GM23248 (cell line): ENCODE results near the gene LPIN1. TPM values are rescaled to one million over a fixed set of nuclear protein-coding genes. Genes with fewer than 3 reads are reported as not detected.

Experiments
- DNase-seq: peaks from one replicate; pipeline ENCODE4 v3.0.0-alpha.2; 2015
- H2AFZ ChIP-seq: fragments of 200-600 bp; sonication (generic); 2 replicates; pipeline ENCODE4 v1.6.1; 2016; ENCODE audit warnings: antibody characterized with exemption
- H3F3A ChIP-seq: fragments of 200-600 bp; sonication (generic); 2 replicates; pipeline ENCODE4 v1.6.1; 2016; ENCODE audit warnings: mild to moderate bottlenecking, antibody characterized with exemption, mixed run types; ENCODE audit not compliant: insufficient read depth
- H3K27ac ChIP-seq: fragments of 200-600 bp; sonication (generic); 2 replicates; pipeline ENCODE4 v1.5.1; 2016; ENCODE audit warnings: mild to moderate bottlenecking
- H3K27me3 ChIP-seq: fragments of 200-600 bp; sonication (generic); replicated peaks from 2 replicates; pipeline ENCODE4 v1.6.1; 2016; ENCODE audit warnings: mild to moderate bottlenecking; ENCODE audit not compliant: insufficient read depth
- H3K36me3 ChIP-seq: fragments of 200-600 bp; sonication (generic); 2 replicates; pipeline ENCODE4 v1.6.1; 2016; ENCODE audit warnings: low read depth, mild to moderate bottlenecking
- H3K4me1 ChIP-seq: fragments of 200-600 bp; sonication (generic); 2 replicates; pipeline ENCODE4 v1.6.1; 2016; ENCODE audit warnings: mild to moderate bottlenecking; ENCODE audit not compliant: insufficient read depth
- H3K4me2 ChIP-seq: fragments of 200-600 bp; sonication (generic); one replicate; pipeline ENCODE4 v1.6.1; 2016; ENCODE audit warnings: mild to moderate bottlenecking; ENCODE audit not compliant: unreplicated experiment
- H3K4me3 ChIP-seq: fragments of 200-600 bp; sonication (generic); 2 replicates; pipeline ENCODE4 v1.5.1; 2016; ENCODE audit warnings: mild to moderate bottlenecking
- H3K79me2 ChIP-seq: fragments of 200-600 bp; sonication (generic); 2 replicates; pipeline ENCODE4 v1.6.1; 2016; ENCODE audit warnings: mild to moderate bottlenecking; ENCODE audit not compliant: insufficient read depth
- H3K9ac ChIP-seq: fragments of 200-600 bp; sonication (generic); 2 replicates; pipeline ENCODE4 v1.6.1; 2016; ENCODE audit warnings: mild to moderate bottlenecking
- H3K9me2 ChIP-seq: fragments of 200-600 bp; sonication (generic); 2 replicates; pipeline ENCODE4 v1.6.1; 2016; ENCODE audit warnings: mixed run types, mild to moderate bottlenecking, moderate library complexity; ENCODE audit not compliant: insufficient read depth
- H3K9me3 ChIP-seq: fragments of 200-600 bp; sonication (generic); one replicate; pipeline ENCODE4 v1.6.1; 2017; ENCODE audit warnings: low read depth
- H4K20me1 ChIP-seq: fragments of 200-600 bp; sonication (generic); 2 replicates; pipeline ENCODE4 v1.6.0; 2016; ENCODE audit not compliant: insufficient read depth
- EZH2 ChIP-seq: fragments of 200-600 bp; sonication (generic); IDR thresholded peaks from 2 replicates; pipeline ENCODE4 v1.6.1; 2018; ENCODE audit warnings: antibody characterized with exemption, mild to moderate bottlenecking; ENCODE audit not compliant: insufficient read depth, poor library complexity, severe bottlenecking
- EZH2phosphoT487 ChIP-seq: fragments of 200-600 bp; sonication (generic); IDR thresholded peaks from 2 replicates; pipeline ENCODE4 v1.6.1; 2018; ENCODE audit warnings: antibody characterized with exemption, moderate library complexity, mild to moderate bottlenecking, low read depth; ENCODE audit not compliant: insufficient read depth
- WGBS, 2 experiments: methylation state at CpG; one replicate each; pipeline ENCODE4 v1.1.6; 2015 to 2017; ENCODE audit warnings: low lambda C conversion rate in 2 of 2, low coverage in 1 of 2; ENCODE audit errors: missing lambda C conversion rate in 2 of 2; 5-methylcytosine and 5-hydroxymethylcytosine counted together
- in situ Hi-C: fragments of 300-500 bp; cut with MboI; formaldehyde crosslinking; loops from 2 replicates; pipeline ENCODE4 v1.15.0; 2020
- polyA plus RNA-seq: library from polyadenylated mRNA; unstranded; fragments of >200 nt; fragmentation: Nextera tagmentation; extraction: Ambion mirVana; gene quantifications from 2 replicates; pipeline ENCODE4 v1.2.1, GENCODE V29; 2016
- total RNA-seq: library from RNA; depleted of rRNA; stranded (reverse); fragments of >200 nt; shearing (Covaris generic); gene quantifications from 2 replicates; pipeline ENCODE4 v1.2.3, GENCODE V29; 2014

The LPIN1 gene
- total and polyA plus RNA-seq, 2 experiments from 2014 or later, result 11.2 to 12.6 TPM

DNA sequence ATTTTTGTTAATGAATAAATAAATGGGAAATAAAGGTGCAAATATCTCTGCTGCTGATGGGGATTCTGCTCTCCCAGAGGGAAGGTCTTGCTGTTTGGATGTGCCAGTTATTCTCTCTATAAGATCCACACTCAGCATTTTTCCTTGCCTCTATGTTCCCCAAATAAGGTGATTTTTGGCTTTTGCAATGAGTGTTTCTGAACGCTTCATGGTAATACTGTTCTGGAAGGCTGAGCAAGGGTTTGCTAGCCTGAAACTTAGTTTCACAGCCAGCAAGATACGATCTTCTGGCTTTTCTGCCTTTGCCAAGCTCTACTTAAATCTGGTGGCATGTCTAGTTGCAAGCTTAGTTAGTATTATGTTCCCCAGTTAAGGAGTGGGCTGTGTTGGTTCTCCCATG, 114.6 kb downstream of the LPIN1 start:
- H3K4me2 ChIP-seq, result no peak overlapping the region
- no peaks in the 10 kb centered on the region for H3K4me1 ChIP-seq
- 0 out of 2 replicates have a peak, but pooled peaks cover 3% of the 10 kb centered on the region for H3K27me3 ChIP-seq
- DNase-seq, result no peak
- no peaks in the 10 kb centered on the region for H3K79me2 ChIP-seq
- no peak for TF ChIP-seq EZH2phosphoT487
- TF ChIP-seq EZH2, result no peak
- no peaks in the 10 kb centered on the region for H3K9me3 ChIP-seq
- no peak overlapping the region for H3K4me3 ChIP-seq
- no peaks in the 10 kb centered on the region for H3K36me3 ChIP-seq
- no peaks in the 10 kb centered on the region for H3K9me2 ChIP-seq
- H4K20me1 ChIP-seq, result no peaks in the 10 kb centered on the region
- H3F3A ChIP-seq, result no peaks in the 10 kb centered on the region
- WGBS, 2 experiments, result 79 to 89% methylated on average over 2 of the region's 2 CpGs
- H3K27ac ChIP-seq, result no peak overlapping the region
- H2AFZ ChIP-seq, result no peak overlapping the region
- no peak overlapping the region for H3K9ac ChIP-seq
- in situ Hi-C loops, result no loop called here

GRCh38 chr2:11862049-11862448, 115.6 kb downstream of the LPIN1 start:
- no peaks in the 10 kb centered on the region for H3K79me2 ChIP-seq
- no peaks in the 10 kb centered on the region for H3K4me1 ChIP-seq
- H3K9me3 ChIP-seq, result no peaks in the 10 kb centered on the region
- H3K4me2 ChIP-seq, result no peak overlapping the region
- no peak overlapping the region for H2AFZ ChIP-seq
- TF ChIP-seq EZH2phosphoT487 (no peak), EZH2 (no peak)
- H3K9me2 ChIP-seq, result no peaks in the 10 kb centered on the region
- H3K27me3 ChIP-seq, result no peaks in the 10 kb centered on the region
- no peak for DNase-seq
- no peak overlapping the region for H3K9ac ChIP-seq
- WGBS, 2 experiments, result 77 to 85% methylated on average over 3 of the region's 3 CpGs
- no peaks in the 10 kb centered on the region for H3F3A ChIP-seq
- H4K20me1 ChIP-seq, result no peaks in the 10 kb centered on the region
- no peak overlapping the region for H3K4me3 ChIP-seq
- no peaks in the 10 kb centered on the region for H3K36me3 ChIP-seq
- no peak overlapping the region for H3K27ac ChIP-seq
- in situ Hi-C loops, result no loop called here

DNA sequence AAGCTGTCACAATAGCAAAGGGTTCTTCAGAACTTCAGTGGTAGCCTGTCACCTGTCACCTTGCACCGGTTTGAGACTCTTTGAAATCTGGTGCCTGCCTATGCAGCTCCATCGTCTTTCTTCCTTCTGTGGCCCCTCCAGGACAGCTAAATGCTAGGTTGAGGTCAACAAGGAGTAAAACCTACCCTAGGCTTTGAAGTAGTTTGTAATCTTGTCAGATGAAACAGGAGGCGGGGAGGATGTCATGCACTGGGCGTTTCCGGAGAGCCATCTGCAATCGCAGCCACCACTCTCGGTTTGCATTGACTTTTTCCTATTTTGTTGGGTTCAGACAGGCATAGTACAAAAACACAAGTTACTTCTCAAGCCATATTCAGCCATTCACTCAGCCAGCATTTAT, 116.7 kb downstream of the LPIN1 start:
- Histone ChIP-seq H3K4me3 (no peak overlapping the region), H4K20me1 (no peaks in the 10 kb centered on the region), H3K36me3 (no peaks in the 10 kb centered on the region), H3K9me2 (no peaks in the 10 kb centered on the region), H3K27ac (no peak overlapping the region), H3K9me3 (no peaks in the 10 kb centered on the region), H3K9ac (no peak overlapping the region), H2AFZ (no peak overlapping the region), H3K4me2 (peak overlapping the region; percentile 82), H3K4me1 (no peaks in the 10 kb centered on the region), H3K27me3 (no peaks in the 10 kb centered on the region), H3K79me2 (no peaks in the 10 kb centered on the region), H3F3A (no peaks in the 10 kb centered on the region)
- WGBS, 2 experiments, result 79 to 81% methylated on average over 7 of the region's 7 CpGs
- in situ Hi-C loops, result no loop called here
- DNase-seq, result no peak
- no peak for TF ChIP-seq EZH2
- no peak for TF ChIP-seq EZH2phosphoT487

GRCh38 chr2:11863513-11864328, 117.3 kb downstream of the LPIN1 start:
- peak overlapping the region; percentile 49 for H2AFZ ChIP-seq
- peak overlapping the region; percentile 60 for H3K4me3 ChIP-seq
- 10 to 11% methylated on average over 12 of the region's 12 CpGs for WGBS, 2 experiments
- in situ Hi-C loops, result no loop called here
- H3K79me2 ChIP-seq, result no peaks in the 10 kb centered on the region
- H3K36me3 ChIP-seq, result no peaks in the 10 kb centered on the region
- TF ChIP-seq EZH2 (no peak), EZH2phosphoT487 (no peak)
- DNase-seq, result peak; percentile 89
- no peak overlapping the region for H3K27ac ChIP-seq
- H3K4me1 ChIP-seq, result no peaks in the 10 kb centered on the region
- no peaks in the 10 kb centered on the region for H4K20me1 ChIP-seq
- H3K9me3 ChIP-seq, result no peaks in the 10 kb centered on the region
- no peaks in the 10 kb centered on the region for H3K9me2 ChIP-seq
- peak overlapping the region; percentile 22; the same call in 1 of the 2 replicates for H3K9ac ChIP-seq
- H3K4me2 ChIP-seq, result peak overlapping the region; percentile 82
- H3K27me3 ChIP-seq, result no peaks in the 10 kb centered on the region
- H3F3A ChIP-seq, result no peaks in the 10 kb centered on the region
